ENCODE results near the gene GPX8. TPM values are rescaled to one million over a fixed set of nuclear protein-coding genes. Genes with fewer than 3 reads are reported as not detected.

The GPX8 gene
- total RNA-seq: 42.5 and 59.0 TPM in 2 replicates

- H3K27me3 ChIP-seq (ENCODE audit: control insufficient read depth, insufficient read depth, low read length): no peaks in the 10 kb centered on the region
- DNase-seq (ENCODE audit: low read depth): peak; percentile 75
- peak; percentile 50 for TF ChIP-seq CTCF (IDR thresholded peaks at IDR 0.05; ENCODE audit: insufficient read depth, low read length, poor library complexity, severe bottlenecking)
- H3K36me3 ChIP-seq (ENCODE audit: control insufficient read depth, insufficient read depth, low read length): no peaks in the 10 kb centered on the region
- peak within 1 kb of the TSS; percentile 76 for H3K4me3 ChIP-seq (ENCODE audit: low read depth, low read length)
Measured at GRCh38 chr5:55159763-55160492, at the start of gene GPX8. Gene GPX8, plus strand, starts transcription at chr5:55160171. Its CDS starts 22 bp downstream, at chr5:55160193.

- TF ChIP-seq CTCF (IDR thresholded peaks at IDR 0.05; ENCODE audit: insufficient read depth, low read length, poor library complexity, severe bottlenecking): no peak
- no peak for DNase-seq (ENCODE audit: low read depth)
- Histone ChIP-seq H3K27me3 (ENCODE audit: control insufficient read depth, insufficient read depth, low read length) (peaks cover 3% of the 10 kb centered on the region), H3K4me3 (ENCODE audit: low read depth, low read length) (no peak overlapping the region), H3K36me3 (ENCODE audit: control insufficient read depth, insufficient read depth, low read length) (no peaks in the 10 kb centered on the region)
Measured at GRCh38 chr5:55110217-55110616, 49.8 kb upstream of the GPX8 start.

GRCh38 chr5:55113327-55113726 is 46.6 kb upstream of the GPX8 start:
- Histone ChIP-seq H3K36me3 (ENCODE audit: control insufficient read depth, insufficient read depth, low read length) (no peaks in the 10 kb centered on the region), H3K4me3 (ENCODE audit: low read depth, low read length) (no peak overlapping the region), H3K27me3 (ENCODE audit: control insufficient read depth, insufficient read depth, low read length) (peaks cover 3% of the 10 kb centered on the region)
- DNase-seq (ENCODE audit: low read depth): no peak
- TF ChIP-seq CTCF (IDR thresholded peaks at IDR 0.05; ENCODE audit: insufficient read depth, low read length, poor library complexity, severe bottlenecking): no peak

- no peak for DNase-seq (ENCODE audit: low read depth)
Measured at GRCh38 chr5:55114061-55114460, 45.9 kb upstream of the GPX8 start.

GRCh38 chr5:55123365-55123764 is 36.6 kb upstream of the GPX8 start:
- H3K4me3 ChIP-seq (ENCODE audit: low read depth, low read length): no peak overlapping the region
- TF ChIP-seq CTCF (IDR thresholded peaks at IDR 0.05; ENCODE audit: insufficient read depth, low read length, poor library complexity, severe bottlenecking): no peak
- H3K27me3 ChIP-seq (ENCODE audit: control insufficient read depth, insufficient read depth, low read length): no peaks in the 10 kb centered on the region
- DNase-seq (ENCODE audit: low read depth): no peak
- H3K36me3 ChIP-seq (ENCODE audit: control insufficient read depth, insufficient read depth, low read length): no peaks in the 10 kb centered on the region

More at GRCh38 chr5:55114061-55114460, 45.9 kb upstream of the GPX8 start:
- H3K36me3 ChIP-seq (ENCODE audit: control insufficient read depth, insufficient read depth, low read length): no peaks in the 10 kb centered on the region
- no peak for TF ChIP-seq CTCF (IDR thresholded peaks at IDR 0.05; ENCODE audit: insufficient read depth, low read length, poor library complexity, severe bottlenecking)
- H3K4me3 ChIP-seq (ENCODE audit: low read depth, low read length): no peak overlapping the region
- H3K27me3 ChIP-seq (ENCODE audit: control insufficient read depth, insufficient read depth, low read length): peaks cover 3% of the 10 kb centered on the region

All from kidney epithelial cell (primary cell).